Measurements from ENCODE around the gene VSTM4. TPM values are rescaled to one million over a fixed set of nuclear protein-coding genes. Genes with fewer than 3 reads are reported as not detected.
A peak's percentile ranks its signal among the peaks of the same experiment; 100 is the strongest.

Gene VSTM4
- total RNA-seq, 4 donors from 2014 or later = 11.8 to 26.2 (median 19.7) TPM

DNA sequence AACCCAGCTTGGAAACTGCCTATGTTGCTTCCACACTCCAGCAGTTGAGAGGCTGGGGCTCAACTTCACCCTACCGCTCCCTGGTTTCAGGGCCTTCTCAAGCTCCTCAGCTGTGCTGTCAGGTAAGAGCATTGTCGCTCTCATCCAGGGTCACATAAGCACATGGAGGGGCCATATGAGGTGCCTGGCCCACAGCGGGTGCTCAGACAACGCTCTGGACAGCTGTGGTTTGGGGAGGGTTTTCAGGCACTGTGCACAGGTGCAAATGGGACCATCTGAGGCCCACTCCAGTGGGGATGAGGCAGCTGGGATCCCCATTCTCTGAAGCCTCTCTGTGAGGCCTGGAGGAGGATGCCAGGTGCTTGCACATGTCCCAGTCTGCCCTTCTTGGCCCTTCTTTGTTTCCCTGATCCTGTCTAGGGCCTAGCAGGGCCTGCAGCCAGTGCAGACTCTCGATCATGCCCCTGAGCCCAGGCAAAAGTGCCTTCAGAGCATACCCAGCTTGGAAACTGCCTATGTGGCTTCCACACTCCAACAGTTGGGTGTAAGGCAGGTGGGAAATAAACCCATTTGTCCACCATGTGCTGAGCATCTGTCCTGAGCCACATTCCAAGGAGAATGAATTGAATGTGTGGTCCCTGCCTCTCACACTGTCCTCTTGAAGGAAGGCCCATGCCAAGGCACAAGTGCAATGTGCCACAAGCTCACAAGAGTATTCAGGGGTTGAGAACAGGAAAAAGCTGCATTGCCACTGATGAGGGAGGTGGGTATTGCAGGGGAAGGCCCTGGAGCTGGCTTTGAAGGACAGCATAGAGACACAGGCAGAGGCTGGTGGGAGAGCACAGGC lies 40.3 kb downstream of the VSTM4 start:
- ATAC-seq (ENCODE audit: low FRiP score) (no peak), DNase-seq (ENCODE audit: low spot score) (no peak)
- TF ChIP-seq, protein P1, sequence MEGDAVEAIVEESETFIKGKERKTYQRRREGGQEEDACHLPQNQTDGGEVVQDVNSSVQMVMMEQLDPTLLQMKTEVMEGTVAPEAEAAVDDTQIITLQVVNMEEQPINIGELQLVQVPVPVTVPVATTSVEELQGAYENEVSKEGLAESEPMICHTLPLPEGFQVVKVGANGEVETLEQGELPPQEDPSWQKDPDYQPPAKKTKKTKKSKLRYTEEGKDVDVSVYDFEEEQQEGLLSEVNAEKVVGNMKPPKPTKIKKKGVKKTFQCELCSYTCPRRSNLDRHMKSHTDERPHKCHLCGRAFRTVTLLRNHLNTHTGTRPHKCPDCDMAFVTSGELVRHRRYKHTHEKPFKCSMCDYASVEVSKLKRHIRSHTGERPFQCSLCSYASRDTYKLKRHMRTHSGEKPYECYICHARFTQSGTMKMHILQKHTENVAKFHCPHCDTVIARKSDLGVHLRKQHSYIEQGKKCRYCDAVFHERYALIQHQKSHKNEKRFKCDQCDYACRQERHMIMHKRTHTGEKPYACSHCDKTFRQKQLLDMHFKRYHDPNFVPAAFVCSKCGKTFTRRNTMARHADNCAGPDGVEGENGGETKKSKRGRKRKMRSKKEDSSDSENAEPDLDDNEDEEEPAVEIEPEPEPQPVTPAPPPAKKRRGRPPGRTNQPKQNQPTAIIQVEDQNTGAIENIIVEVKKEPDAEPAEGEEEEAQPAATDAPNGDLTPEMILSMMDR (IDR thresholded peaks at IDR 0.05) = no peak

DNA sequence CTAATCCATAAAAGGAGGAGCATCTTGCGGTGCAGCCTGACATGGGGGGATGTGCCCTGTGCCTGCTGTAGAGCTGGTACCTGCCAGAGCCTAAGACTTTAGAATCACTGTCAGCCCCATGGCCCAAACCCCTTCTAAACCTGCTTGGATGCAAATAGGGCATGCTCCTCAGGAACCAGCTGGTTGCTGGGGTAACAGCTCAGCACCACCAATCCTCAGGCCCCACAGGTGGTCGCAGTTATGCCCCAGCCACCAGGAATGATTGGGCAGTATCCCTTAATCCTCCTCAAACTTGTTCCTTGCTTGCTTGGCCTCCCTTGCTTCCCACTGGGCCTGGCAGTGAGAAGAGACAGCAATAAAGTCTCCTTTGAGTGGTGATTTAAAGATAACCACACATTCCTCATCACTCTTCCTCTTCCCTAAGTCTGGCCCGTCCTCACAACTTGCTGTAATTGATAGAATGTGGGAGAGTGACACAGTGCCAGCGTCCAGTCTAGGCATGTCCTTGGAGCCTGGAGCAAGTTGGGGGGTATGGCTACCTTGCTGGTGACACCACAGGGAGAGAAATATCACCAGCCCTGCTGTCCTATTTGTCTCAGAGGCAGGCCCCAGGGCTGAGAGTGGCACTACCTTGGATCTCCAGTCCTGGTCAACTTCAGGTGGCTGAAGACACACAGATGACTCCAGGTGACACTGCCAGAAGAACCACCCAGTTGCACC lies 43.0 kb downstream of the VSTM4 start:
- DNase-seq (ENCODE audit: low spot score) = no peak

DNA sequence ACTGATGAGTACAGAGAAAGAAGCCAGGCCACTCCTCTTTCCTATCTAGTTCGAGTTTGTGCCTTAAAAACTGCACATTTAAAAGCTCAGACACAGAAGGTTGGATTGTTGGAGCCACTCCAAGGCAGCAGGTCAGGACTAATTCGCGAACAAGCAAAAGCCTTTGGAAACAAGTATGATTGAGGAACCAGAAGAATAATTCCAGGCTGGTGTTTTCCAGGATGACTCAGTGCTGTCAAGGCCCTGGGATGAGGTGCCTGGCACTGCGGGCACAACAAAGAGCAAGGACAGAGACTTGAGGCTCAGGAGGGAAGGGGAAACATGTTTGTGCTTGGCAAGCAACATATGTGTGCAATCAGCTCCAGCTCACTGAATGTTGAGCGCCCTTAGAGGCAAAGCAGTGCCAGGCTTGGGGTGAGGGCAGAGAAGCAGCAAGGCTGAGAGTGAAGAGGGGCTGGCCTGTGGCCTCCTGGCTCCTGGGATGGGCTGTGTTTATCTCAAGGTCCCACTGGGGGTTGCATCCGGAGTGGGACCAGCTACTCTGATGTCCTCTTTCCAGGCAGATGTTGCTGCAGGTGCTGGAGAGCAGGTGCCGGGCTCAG lies 44.1 kb downstream of the VSTM4 start:
- DNase-seq (ENCODE audit: low spot score) = no peak
- TF ChIP-seq, protein P1 (IDR thresholded peaks at IDR 0.05) = no peak
- peak; percentile 83 for ATAC-seq (ENCODE audit: low FRiP score)

More for the DNA sequence above, 43.0 kb downstream of the VSTM4 start:
- TF ChIP-seq, protein P1 (IDR thresholded peaks at IDR 0.05) = no peak
- no peak for ATAC-seq (ENCODE audit: low FRiP score)

DNA sequence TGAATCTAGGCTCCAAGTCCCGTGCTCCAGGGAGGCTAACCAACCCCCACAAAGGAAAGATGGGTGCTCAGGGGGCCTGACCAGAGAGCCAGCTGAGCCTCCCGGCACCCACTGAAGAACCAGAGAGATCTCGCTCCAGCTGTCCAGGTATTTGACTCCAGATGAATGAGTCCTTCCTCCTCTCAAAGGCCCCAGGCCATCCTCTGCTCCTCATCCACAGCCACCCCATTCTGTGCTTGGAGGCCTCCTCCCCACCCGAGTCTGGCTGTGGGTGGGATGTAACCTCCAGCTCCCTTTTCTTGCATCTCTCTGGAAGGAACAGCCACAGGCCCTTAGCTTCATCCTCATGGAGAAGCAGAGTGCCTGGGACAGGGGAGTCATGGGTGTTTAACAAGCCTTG lies 44.6 kb downstream of the VSTM4 start:
- DNase-seq (ENCODE audit: low spot score) = no peak
- peak; percentile 16 for ATAC-seq (ENCODE audit: low FRiP score)
- TF ChIP-seq, protein P1 (IDR thresholded peaks at IDR 0.05) = no peak

DNA sequence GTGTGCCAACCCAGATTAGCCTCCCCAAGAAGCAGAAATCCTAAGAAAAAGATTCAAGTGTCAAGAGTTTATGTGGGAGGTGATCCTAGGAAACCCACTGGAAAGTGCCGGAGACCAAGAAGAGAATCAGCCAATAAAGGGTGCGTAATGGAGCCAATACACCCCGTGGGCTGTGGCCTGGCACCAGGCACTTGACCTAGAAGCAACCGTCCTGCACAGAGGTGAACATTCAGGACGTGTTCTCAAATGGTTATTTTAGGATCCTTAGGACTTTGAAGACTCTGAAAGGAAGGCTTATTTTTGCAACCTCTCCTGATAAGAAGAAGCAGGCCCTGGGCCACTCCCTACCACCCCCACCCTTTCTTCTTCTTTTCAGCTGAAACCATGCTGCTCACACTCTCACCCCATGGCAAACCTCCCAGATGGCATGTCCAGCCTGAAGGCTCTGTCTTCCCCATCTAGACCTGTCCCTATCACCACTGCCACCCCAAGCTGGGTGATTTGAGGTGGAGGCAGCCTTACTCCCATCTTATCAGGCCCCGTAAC lies 46.6 kb downstream of the VSTM4 start:
- DNase-seq (ENCODE audit: low spot score) (no peak), ATAC-seq (ENCODE audit: low FRiP score) (no peak)
- TF ChIP-seq, protein P1 (IDR thresholded peaks at IDR 0.05) = no peak

DNA sequence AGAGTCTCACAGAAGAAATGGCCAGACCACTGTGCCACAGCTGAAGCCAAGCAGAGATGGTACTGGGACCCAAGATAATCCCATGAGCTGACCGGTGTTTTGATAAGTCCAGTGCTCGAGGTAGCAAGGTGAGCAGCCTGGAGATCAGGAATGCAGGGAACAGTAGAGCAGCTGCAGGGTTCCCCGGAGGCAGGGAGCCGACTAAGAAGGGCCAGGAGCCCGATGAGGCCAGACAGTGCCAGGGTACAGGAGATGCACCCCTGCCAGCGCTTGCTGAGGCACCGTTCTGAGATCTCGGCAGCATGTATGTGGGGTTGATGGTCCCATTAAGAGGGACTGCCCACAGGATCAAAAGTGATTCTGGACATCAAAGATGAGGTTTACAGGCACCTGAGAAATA lies 47.1 kb downstream of the VSTM4 start:
- no peak for ATAC-seq (ENCODE audit: low FRiP score)
- TF ChIP-seq, protein P1 (IDR thresholded peaks at IDR 0.05) = no peak
- no peak for DNase-seq (ENCODE audit: low spot score)

Measured in omental fat pad (tissue), 4 donors.